Measurements from ENCODE around the gene CYBA.

The CYBA gene

GRCh38 chr16:88627531-88628411 lies 23.1 kb downstream of the CYBA start:
- TF ChIP-seq CTCF (IDR thresholded peaks at IDR 0.05): no peak

GRCh38 chr16:88626646-88627045 lies 24.2 kb downstream of the CYBA start:
- TF ChIP-seq CTCF (IDR thresholded peaks at IDR 0.05): no peak

- TF ChIP-seq CTCF (IDR thresholded peaks at IDR 0.05): no peak
Measured at GRCh38 chr16:88624977-88625576, 25.8 kb downstream of the CYBA start.

- TF ChIP-seq CTCF (IDR thresholded peaks at IDR 0.05): no peak
Measured at GRCh38 chr16:88624481-88624880, 26.4 kb downstream of the CYBA start.

GRCh38 chr16:88623858-88624257 lies 27.0 kb downstream of the CYBA start:
- no peak for TF ChIP-seq CTCF (IDR thresholded peaks at IDR 0.05)

- no peak for TF ChIP-seq CTCF (IDR thresholded peaks at IDR 0.05)
Measured at GRCh38 chr16:88622866-88623265, 28.0 kb downstream of the CYBA start.

GRCh38 chr16:88622125-88622524 lies 28.7 kb downstream of the CYBA start:
- TF ChIP-seq CTCF (IDR thresholded peaks at IDR 0.05): no peak
